Liver (tissue), 9 donors: Measurements from ENCODE around the gene KIFC3. TPM values are rescaled to one million over a fixed set of nuclear protein-coding genes. Genes with fewer than 3 reads are reported as not detected.

ENCODE experiments used
- DNase-seq: peaks from one replicate; pipeline ENCODE4 v3.0.0-alpha.2; 2017; ENCODE audit warnings: low spot score
- H3K27ac ChIP-seq, 2 donors: one replicate each; pipeline ENCODE4 v1.7.0; 2013; ENCODE audit warnings: inconsistent platforms in 2 of 2, low read length in 2 of 2, control low read depth in 1 of 2, low read depth in 1 of 2, mild to moderate bottlenecking in 1 of 2
- H3K27me3 ChIP-seq, 4 donors: one replicate each; pipeline versions ENCODE4 v1.6.1 to v1.7.0; 2013; ENCODE audit warnings: low read length in 3 of 4, inconsistent platforms in 1 of 4, mild to moderate bottlenecking in 1 of 4, moderate library complexity in 1 of 4; ENCODE audit not compliant: control insufficient read depth in 4 of 4, insufficient read depth in 4 of 4
- H3K36me3 ChIP-seq, 4 donors: one replicate each; pipeline versions ENCODE4 v1.6.1 to v1.7.0; 2013; ENCODE audit warnings: low read length in 3 of 4, mild to moderate bottlenecking in 3 of 4, low read depth in 1 of 4, moderate library complexity in 1 of 4; ENCODE audit not compliant: control insufficient read depth in 4 of 4, insufficient read depth in 3 of 4
- H3K4me1 ChIP-seq, 4 donors: one replicate each; pipeline versions ENCODE4 v1.6.1 to v1.7.0; 2013; ENCODE audit warnings: low read length in 3 of 4, mild to moderate bottlenecking in 3 of 4, moderate library complexity in 1 of 4; ENCODE audit not compliant: control insufficient read depth in 4 of 4, insufficient read depth in 4 of 4
- H3K4me3 ChIP-seq, 3 donors: one replicate each; pipeline versions ENCODE4 v1.6.1 to v1.7.0; 2013; ENCODE audit warnings: low read length in 3 of 3, control low read depth in 1 of 3, low read depth in 1 of 3, mild to moderate bottlenecking in 1 of 3
- H3K9ac ChIP-seq, 2 donors: one replicate each; pipeline ENCODE4 v1.7.0; 2013; ENCODE audit warnings: low read length in 2 of 2, mild to moderate bottlenecking in 2 of 2, moderate library complexity in 2 of 2, control low read depth in 1 of 2, low read depth in 1 of 2
- H3K9me3 ChIP-seq, 4 donors: one replicate each; pipeline versions ENCODE4 v1.6.1 to v1.7.0; 2013; ENCODE audit warnings: low read length in 3 of 4; ENCODE audit not compliant: control insufficient read depth in 4 of 4
- EGR1 ChIP-seq, 2 donors: IDR thresholded peaks; 2 replicates each; pipeline ENCODE4 v1.6.1; 2016 to 2018; ENCODE audit warnings: antibody characterized with exemption in 2 of 2, low read depth in 2 of 2
- FOXA1 ChIP-seq: IDR thresholded peaks from 2 replicates; pipeline ENCODE4 v1.6.1; 2016; ENCODE audit warnings: antibody characterized with exemption
- FOXA2 ChIP-seq: IDR thresholded peaks from 2 replicates; pipeline ENCODE4 v1.6.1; 2016; ENCODE audit warnings: antibody characterized with exemption
- GABPA ChIP-seq, 2 donors: IDR thresholded peaks in 1 of 2; conservative IDR thresholded peaks in 1 of 2; 2 replicates each; pipeline ENCODE4 v1.6.1; 2016; ENCODE audit warnings: antibody characterized with exemption in 2 of 2, mild to moderate bottlenecking in 1 of 2, moderate library complexity in 1 of 2
- HNF4A ChIP-seq, 2 donors: conservative IDR thresholded peaks; 2 replicates each; pipeline ENCODE4 v1.6.1; 2016; ENCODE audit warnings: antibody characterized with exemption in 2 of 2, mild to moderate bottlenecking in 2 of 2
- HNF4G ChIP-seq: IDR thresholded peaks from 2 replicates; pipeline ENCODE4 v1.6.1; 2016; ENCODE audit warnings: antibody characterized with exemption
- JUND ChIP-seq, 2 donors: IDR thresholded peaks; 2 replicates each; pipeline ENCODE4 v1.6.1; 2016; ENCODE audit warnings: antibody characterized with exemption in 2 of 2
- NR2F2 ChIP-seq: IDR thresholded peaks from 2 replicates; pipeline ENCODE4 v1.6.1; 2016; ENCODE audit warnings: antibody characterized with exemption
- RXRA ChIP-seq, 2 donors: IDR thresholded peaks; 2 replicates each; pipeline ENCODE4 v1.6.1; 2017 to 2018; ENCODE audit warnings: antibody characterized with exemption in 2 of 2, mild to moderate bottlenecking in 1 of 2
- SP1 ChIP-seq: IDR thresholded peaks from 2 replicates; pipeline ENCODE4 v1.6.1; 2018; ENCODE audit warnings: antibody characterized with exemption, mild to moderate bottlenecking
- TAF1 ChIP-seq: conservative IDR thresholded peaks from 2 replicates; pipeline ENCODE4 v1.6.1; 2016; ENCODE audit warnings: antibody characterized with exemption, mild to moderate bottlenecking
- YY1 ChIP-seq: IDR thresholded peaks from 2 replicates; pipeline ENCODE4 v1.6.1; 2016; ENCODE audit warnings: antibody characterized with exemption, mild to moderate bottlenecking
- WGBS: extraction: QIAGEN DNeasy Blood & Tissue Kit; methylation state at CpG from one replicate; pipeline ENCODE4 v1.1.7; 2013; 5-methylcytosine and 5-hydroxymethylcytosine counted together
- polyA plus RNA-seq, 2 donors: library from polyadenylated mRNA; stranded (reverse) in 1 of 2; unstranded in 1 of 2; fragments of 200-250 nt in 1 of 2; fragments of >200 nt in 1 of 2; fragmentation: Nextera tagmentation in 1 of 2; extraction: Ambion mirVana in 1 of 2; gene quantifications; one replicate each; pipeline versions ENCODE4 v1.2.1 to v1.2.3, GENCODE V29; 2013 to 2015
- total RNA-seq, 2 donors: library from RNA; depleted of rRNA; stranded (reverse); fragments of >200 nt; gene quantifications; one replicate each; pipeline ENCODE4 v1.2.3, GENCODE V29; 2014
- TF ChIP-seq, protein P1 (sequence below): fragments of 150-350 bp; IDR thresholded peaks from 2 replicates; pipeline ENCODE4 v1.5.1; 2017; ENCODE audit warnings: improper control_type of control experiment, low read depth, low read length; ENCODE audit not compliant: missing input control
- TF ChIP-seq, protein P2 (sequence below): IDR thresholded peaks from 2 replicates; pipeline ENCODE4 v1.6.1; 2016; ENCODE audit warnings: antibody characterized with exemption, mild to moderate bottlenecking
- TF ChIP-seq, protein P3 (sequence below): IDR thresholded peaks from 2 replicates; pipeline ENCODE4 v1.6.1; 2016; ENCODE audit warnings: antibody characterized with exemption
- TF ChIP-seq, protein P4 (sequence below): IDR thresholded peaks from 2 replicates; pipeline ENCODE4 v1.6.1; 2016; ENCODE audit warnings: antibody characterized with exemption
- TF ChIP-seq, protein P5 (sequence below): IDR thresholded peaks from 2 replicates; pipeline ENCODE4 v1.6.1; 2016; ENCODE audit warnings: antibody characterized with exemption
- donor health status: healthy.
- donor health status: healthy.
- donor health status: healthy.
- donor health status: healthy.
- donor health status: healthy.

KIFC3 gene
- total and polyA plus RNA-seq, 4 donors = 16.5 to 103 (median 27.4) TPM

DNA sequence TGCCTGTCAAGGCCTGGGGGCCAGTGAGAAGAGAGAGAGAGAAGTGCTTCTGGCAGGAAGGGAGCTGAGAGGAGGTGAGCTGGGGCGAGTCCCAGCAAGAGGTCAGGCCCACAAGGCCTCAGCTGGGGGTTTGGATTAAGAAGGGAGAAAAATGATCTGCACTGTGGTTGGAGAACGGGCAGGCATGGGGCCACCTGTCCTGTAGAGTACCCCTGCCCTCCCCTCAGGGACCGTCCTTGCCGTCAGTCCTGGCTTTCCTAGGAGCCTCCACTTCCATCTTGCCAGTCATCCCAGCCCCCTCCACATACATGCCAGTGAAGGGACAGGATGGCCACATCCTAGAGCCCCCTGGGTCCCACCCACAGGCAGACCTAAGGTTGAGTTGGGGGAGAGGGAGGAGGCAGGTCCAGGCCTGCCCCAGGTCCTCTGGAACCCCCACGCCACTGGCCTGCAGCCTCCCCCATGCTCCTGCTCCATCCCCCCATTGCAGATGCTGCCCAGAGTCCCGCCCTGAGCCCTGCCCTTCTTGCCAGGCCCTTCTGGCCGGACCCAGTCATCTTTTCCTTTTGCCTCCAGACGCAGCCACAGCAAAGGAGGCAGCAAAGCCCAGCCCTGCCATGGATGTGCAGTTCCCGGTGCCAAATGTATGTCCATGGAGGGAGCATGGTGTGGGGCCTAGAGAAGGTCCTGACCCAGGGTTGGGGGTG is 47.8 kb downstream of the KIFC3 start:
- peaks cover 0 to 14% (median 6%) of the 10 kb centered on the region in 4 donors for H3K36me3 ChIP-seq
- DNase-seq = no peak
- H3K27me3 ChIP-seq = no peaks in the 10 kb centered on the region
- H3K9ac ChIP-seq = no peak overlapping the region
- H3K4me1 ChIP-seq = peaks cover 0 to 8% (median 3%) of the 10 kb centered on the region in 4 donors
- H3K4me3 ChIP-seq = no peak overlapping the region
- 84% methylated on average over 9 of the region's 9 CpGs for WGBS
- no peaks in the 10 kb centered on the region for H3K9me3 ChIP-seq
- no peak overlapping the region for H3K27ac ChIP-seq
- TF ChIP-seq RXRA (IDR thresholded peaks at IDR 0.05) (no peak), FOXA1 (no peak), GABPA (IDR thresholded peaks at IDR 0.05 in 1 of 2, conservative IDR thresholded peaks at IDR 0.05 in 1 of 2) (no peak), JUND (IDR thresholded peaks at IDR 0.05) (no peak), TAF1 (no peak), YY1 (no peak), SP1 (no peak), HNF4A (conservative IDR thresholded peaks at IDR 0.05) (no peak), FOXA2 (no peak)
- TF ChIP-seq, protein P1, sequence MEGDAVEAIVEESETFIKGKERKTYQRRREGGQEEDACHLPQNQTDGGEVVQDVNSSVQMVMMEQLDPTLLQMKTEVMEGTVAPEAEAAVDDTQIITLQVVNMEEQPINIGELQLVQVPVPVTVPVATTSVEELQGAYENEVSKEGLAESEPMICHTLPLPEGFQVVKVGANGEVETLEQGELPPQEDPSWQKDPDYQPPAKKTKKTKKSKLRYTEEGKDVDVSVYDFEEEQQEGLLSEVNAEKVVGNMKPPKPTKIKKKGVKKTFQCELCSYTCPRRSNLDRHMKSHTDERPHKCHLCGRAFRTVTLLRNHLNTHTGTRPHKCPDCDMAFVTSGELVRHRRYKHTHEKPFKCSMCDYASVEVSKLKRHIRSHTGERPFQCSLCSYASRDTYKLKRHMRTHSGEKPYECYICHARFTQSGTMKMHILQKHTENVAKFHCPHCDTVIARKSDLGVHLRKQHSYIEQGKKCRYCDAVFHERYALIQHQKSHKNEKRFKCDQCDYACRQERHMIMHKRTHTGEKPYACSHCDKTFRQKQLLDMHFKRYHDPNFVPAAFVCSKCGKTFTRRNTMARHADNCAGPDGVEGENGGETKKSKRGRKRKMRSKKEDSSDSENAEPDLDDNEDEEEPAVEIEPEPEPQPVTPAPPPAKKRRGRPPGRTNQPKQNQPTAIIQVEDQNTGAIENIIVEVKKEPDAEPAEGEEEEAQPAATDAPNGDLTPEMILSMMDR = no peak

DNA sequence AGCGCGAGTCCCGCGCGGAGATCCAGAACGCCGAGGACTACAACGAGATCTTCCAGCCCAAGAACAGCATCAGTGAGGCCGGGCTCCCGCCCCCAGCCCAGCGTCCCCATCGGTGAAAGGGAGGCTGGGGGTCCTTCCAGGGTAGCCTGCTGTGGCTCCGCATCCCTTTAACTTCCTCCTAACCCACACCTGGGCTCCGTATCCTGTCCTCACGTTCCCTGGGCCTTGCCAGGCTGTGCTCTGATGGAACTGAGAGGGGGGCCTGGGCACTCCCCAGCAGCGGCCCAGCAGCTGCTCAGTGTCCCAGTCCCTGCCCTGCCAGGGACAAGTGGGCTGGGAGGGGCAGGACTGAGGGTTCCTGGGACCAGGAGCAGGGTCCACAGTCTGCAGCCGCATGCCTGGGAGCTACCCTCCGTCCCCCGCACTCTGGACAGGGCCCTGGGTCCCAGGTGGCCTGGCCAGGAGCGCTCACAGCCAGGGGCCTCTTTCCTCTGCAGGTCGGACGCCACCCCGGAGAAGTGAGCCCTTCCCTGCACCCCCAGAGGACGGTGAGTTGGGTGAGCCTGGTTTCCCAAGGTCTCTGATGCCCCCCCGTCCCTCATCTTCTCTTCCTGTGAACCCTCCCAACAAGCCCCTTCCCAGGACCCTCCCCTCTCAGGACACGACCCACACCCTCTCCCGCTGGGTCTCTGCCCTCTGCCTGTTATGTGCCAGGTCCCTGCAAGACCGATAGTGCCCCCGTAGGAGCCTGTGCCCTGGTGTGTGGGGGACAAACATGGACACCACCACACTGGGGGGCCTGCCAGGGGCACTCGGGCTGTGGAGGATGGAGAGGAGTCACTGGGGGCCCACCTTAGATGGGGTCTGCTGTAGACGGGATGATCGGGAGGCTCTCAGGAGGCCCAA is 48.6 kb downstream of the KIFC3 start:
- WGBS = 94% methylated on average over 32 of the region's 32 CpGs
- TF ChIP-seq YY1 (no peak), NR2F2 (no peak), EGR1 (IDR thresholded peaks at IDR 0.05; ENCODE audit: low read depth in 2 of 2) (no peak), HNF4G (no peak), GABPA (IDR thresholded peaks at IDR 0.05 in 1 of 2, conservative IDR thresholded peaks at IDR 0.05 in 1 of 2) (no peak), TAF1 (no peak), FOXA2 (no peak), HNF4A (conservative IDR thresholded peaks at IDR 0.05) (no peak), FOXA1 (no peak)
- TF ChIP-seq, protein P2, sequence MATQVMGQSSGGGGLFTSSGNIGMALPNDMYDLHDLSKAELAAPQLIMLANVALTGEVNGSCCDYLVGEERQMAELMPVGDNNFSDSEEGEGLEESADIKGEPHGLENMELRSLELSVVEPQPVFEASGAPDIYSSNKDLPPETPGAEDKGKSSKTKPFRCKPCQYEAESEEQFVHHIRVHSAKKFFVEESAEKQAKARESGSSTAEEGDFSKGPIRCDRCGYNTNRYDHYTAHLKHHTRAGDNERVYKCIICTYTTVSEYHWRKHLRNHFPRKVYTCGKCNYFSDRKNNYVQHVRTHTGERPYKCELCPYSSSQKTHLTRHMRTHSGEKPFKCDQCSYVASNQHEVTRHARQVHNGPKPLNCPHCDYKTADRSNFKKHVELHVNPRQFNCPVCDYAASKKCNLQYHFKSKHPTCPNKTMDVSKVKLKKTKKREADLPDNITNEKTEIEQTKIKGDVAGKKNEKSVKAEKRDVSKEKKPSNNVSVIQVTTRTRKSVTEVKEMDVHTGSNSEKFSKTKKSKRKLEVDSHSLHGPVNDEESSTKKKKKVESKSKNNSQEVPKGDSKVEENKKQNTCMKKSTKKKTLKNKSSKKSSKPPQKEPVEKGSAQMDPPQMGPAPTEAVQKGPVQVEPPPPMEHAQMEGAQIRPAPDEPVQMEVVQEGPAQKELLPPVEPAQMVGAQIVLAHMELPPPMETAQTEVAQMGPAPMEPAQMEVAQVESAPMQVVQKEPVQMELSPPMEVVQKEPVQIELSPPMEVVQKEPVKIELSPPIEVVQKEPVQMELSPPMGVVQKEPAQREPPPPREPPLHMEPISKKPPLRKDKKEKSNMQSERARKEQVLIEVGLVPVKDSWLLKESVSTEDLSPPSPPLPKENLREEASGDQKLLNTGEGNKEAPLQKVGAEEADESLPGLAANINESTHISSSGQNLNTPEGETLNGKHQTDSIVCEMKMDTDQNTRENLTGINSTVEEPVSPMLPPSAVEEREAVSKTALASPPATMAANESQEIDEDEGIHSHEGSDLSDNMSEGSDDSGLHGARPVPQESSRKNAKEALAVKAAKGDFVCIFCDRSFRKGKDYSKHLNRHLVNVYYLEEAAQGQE = no peak
- TF ChIP-seq, protein P3, sequence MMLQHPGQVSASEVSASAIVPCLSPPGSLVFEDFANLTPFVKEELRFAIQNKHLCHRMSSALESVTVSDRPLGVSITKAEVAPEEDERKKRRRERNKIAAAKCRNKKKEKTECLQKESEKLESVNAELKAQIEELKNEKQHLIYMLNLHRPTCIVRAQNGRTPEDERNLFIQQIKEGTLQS = no peak
- TF ChIP-seq, protein P4, sequence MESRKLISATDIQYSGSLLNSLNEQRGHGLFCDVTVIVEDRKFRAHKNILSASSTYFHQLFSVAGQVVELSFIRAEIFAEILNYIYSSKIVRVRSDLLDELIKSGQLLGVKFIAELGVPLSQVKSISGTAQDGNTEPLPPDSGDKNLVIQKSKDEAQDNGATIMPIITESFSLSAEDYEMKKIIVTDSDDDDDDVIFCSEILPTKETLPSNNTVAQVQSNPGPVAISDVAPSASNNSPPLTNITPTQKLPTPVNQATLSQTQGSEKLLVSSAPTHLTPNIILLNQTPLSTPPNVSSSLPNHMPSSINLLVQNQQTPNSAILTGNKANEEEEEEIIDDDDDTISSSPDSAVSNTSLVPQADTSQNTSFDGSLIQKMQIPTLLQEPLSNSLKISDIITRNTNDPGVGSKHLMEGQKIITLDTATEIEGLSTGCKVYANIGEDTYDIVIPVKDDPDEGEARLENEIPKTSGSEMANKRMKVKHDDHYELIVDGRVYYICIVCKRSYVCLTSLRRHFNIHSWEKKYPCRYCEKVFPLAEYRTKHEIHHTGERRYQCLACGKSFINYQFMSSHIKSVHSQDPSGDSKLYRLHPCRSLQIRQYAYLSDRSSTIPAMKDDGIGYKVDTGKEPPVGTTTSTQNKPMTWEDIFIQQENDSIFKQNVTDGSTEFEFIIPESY = no peak
- TF ChIP-seq, protein P5, sequence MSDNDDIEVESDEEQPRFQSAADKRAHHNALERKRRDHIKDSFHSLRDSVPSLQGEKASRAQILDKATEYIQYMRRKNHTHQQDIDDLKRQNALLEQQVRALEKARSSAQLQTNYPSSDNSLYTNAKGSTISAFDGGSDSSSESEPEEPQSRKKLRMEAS = no peak
- no peak for DNase-seq
- no peaks in the 10 kb centered on the region for H3K27me3 ChIP-seq
- H3K36me3 ChIP-seq = peaks cover 0 to 9% (median 4%) of the 10 kb centered on the region in 4 donors
- H3K9me3 ChIP-seq = no peaks in the 10 kb centered on the region
- H3K9ac ChIP-seq = no peak overlapping the region
- no peak overlapping the region for H3K27ac ChIP-seq
- H3K4me1 ChIP-seq = peaks cover 0 to 8% (median 2%) of the 10 kb centered on the region in 4 donors
- no peak overlapping the region for H3K4me3 ChIP-seq
